GM12878 (cell line): ENCODE measurements around the gene TDO2. TPM values are rescaled to one million over a fixed set of nuclear protein-coding genes. Genes with fewer than 3 reads are reported as not detected.

Experiments used
- ATAC-seq: fragments of 200-7000 bp; cut with Tn5 transposase; 3 replicates; pipeline ENCODE4 v1.9.1; 2020; ENCODE audit warnings: mild to moderate bottlenecking, moderate library complexity
- BruUV-seq: library from RNA; stranded (reverse); fragments of 400-500 nt; replicated peaks from 2 replicates; lab custom pipeline; 2021; lab: Mats Ljungman, UMichigan
- CTCF ChIA-PET: fragments of 300-600 bp; sonication (Branson Sonifier 250); formaldehyde crosslinking; extraction: SDS; loops from one replicate; lab custom pipeline; 2021; ENCODE audit warnings: inconsistent platforms; lab: Yijun Ruan, JAX
- POLR2A ChIA-PET: fragments of 350-600 bp; formaldehyde crosslinking; extraction: SDS; loops from one replicate; lab custom pipeline; 2021; ENCODE audit warnings: inconsistent platforms; lab: Charles Lee
- RAD21 ChIA-PET: fragments of 300-600 bp; sonication (Branson Sonifier 250); formaldehyde crosslinking; loops from one replicate; lab custom pipeline; 2023; ENCODE audit warnings: antibody characterized with exemption; ENCODE audit not compliant: unreplicated experiment; lab: Charles Lee
- SMC1A ChIA-PET: fragments of 300-600 bp; sonication (Branson Sonifier 250); formaldehyde crosslinking; loops from one replicate; lab custom pipeline; 2023; ENCODE audit not compliant: unreplicated experiment, uncharacterized antibody; lab: Charles Lee
- DNase-seq: peaks from one replicate; pipeline ENCODE4 v3.0.0-alpha.2; 2011; ENCODE audit warnings: low read depth, low spot score
- FAIRE-seq: peaks from 3 replicates; lab custom pipeline; 2011; peaks lifted over from hg19 to GRCh38; lab: Jason Lieb, UNC
- H2AFZ ChIP-seq: 2 replicates; pipeline ENCODE4 v1.6.0; 2011; ENCODE audit warnings: low read depth, low read length, control low read depth; ENCODE audit not compliant: control insufficient read depth
- H3K27ac ChIP-seq: 2 replicates; pipeline ENCODE4 v1.5.1; 2011; ENCODE audit warnings: control low read depth; ENCODE audit not compliant: control insufficient read depth, insufficient read depth
- H3K27me3 ChIP-seq, 2 experiments: replicated peaks in 1 of 2; 2 replicates each; pipeline versions ENCODE4 v1.6.0 to v1.6.1; 2011; ENCODE audit warnings: low read length in 1 of 2; ENCODE audit not compliant: control insufficient read depth in 2 of 2, insufficient read depth in 2 of 2
- H3K36me3 ChIP-seq, 2 experiments: 2 replicates each; pipeline ENCODE4 v1.5.1; 2011; ENCODE audit warnings: low read length in 1 of 2; ENCODE audit not compliant: control insufficient read depth in 2 of 2, insufficient read depth in 2 of 2
- H3K4me1 ChIP-seq: 2 replicates; pipeline ENCODE4 v1.6.1; 2011; ENCODE audit warnings: mild to moderate bottlenecking, low read length, moderate library complexity, mixed read lengths; ENCODE audit not compliant: control insufficient read depth, insufficient read depth
- H3K4me2 ChIP-seq: 2 replicates; pipeline ENCODE4 v1.6.0; 2011; ENCODE audit warnings: control low read depth; ENCODE audit not compliant: control insufficient read depth, insufficient read depth
- H3K4me3 ChIP-seq: fragments of 200-600 bp; sonication (generic); 2 replicates; pipeline ENCODE4 v1.5.1; 2016
- H3K79me2 ChIP-seq: 2 replicates; pipeline ENCODE4 v1.6.0; 2011; ENCODE audit warnings: low read length; ENCODE audit not compliant: control insufficient read depth, insufficient read depth
- H3K9ac ChIP-seq: 2 replicates; pipeline ENCODE4 v1.8.0; 2011; ENCODE audit warnings: low read length, control low read depth, mixed read lengths; ENCODE audit not compliant: control insufficient read depth, insufficient read depth
- H3K9me3 ChIP-seq: replicated peaks from 3 replicates; pipeline ENCODE4 v1.5.1; 2011; ENCODE audit warnings: mild to moderate bottlenecking, low read length; ENCODE audit not compliant: control insufficient read depth, insufficient read depth
- H4K20me1 ChIP-seq: 2 replicates; pipeline ENCODE4 v1.6.0; 2011; ENCODE audit not compliant: control insufficient read depth, insufficient read depth
- BCL11A ChIP-seq: IDR thresholded peaks from 2 replicates; pipeline ENCODE4 v1.6.1; 2011; ENCODE audit warnings: low read depth, low read length
- BMI1 ChIP-seq: fragments of 450-650 bp; IDR thresholded peaks from 2 replicates; pipeline ENCODE4 v1.6.1; 2016; ENCODE audit warnings: mild to moderate bottlenecking, moderate library complexity, borderline replicate concordance
- WGBS: methylation state at CpG from one replicate; pipeline ENCODE4 v1.1.6; 2016; ENCODE audit warnings: low lambda C conversion rate; ENCODE audit not compliant: insufficient replicate concordance, insufficient coverage; ENCODE audit errors: missing lambda C conversion rate; 5-methylcytosine and 5-hydroxymethylcytosine counted together
- in situ Hi-C: fragments of 300-500 bp; cut with MboI; formaldehyde crosslinking; loops from 9 replicates; pipeline ENCODE4 v1.14.3; 2018; ENCODE audit warnings: mixed read lengths
- intact Hi-C: fragments of 100-400 bp; cut with micrococcal nuclease; formaldehyde crosslinking; loops from one replicate; pipeline ENCODE4 v1.14.2; 2022; ENCODE audit not compliant: unreplicated experiment
- polyA plus RNA-seq, 11 experiments: library from polyadenylated mRNA; depleted of rRNA in 4 of 11; unstranded in 6 of 11; stranded (reverse) in 5 of 11; fragments of >200 nt; fragmentation: Nextera tagmentation in 4 of 11; fragmentation: Illumina TruSeq in 1 of 11; extraction: Ambion mirVana in 4 of 11; extraction: Trizol in 1 of 11; gene quantifications; 1 replicate in 1 of 11; 2 replicates in 10 of 11; pipeline versions ENCODE4 v1.2.1 to v1.2.3, GENCODE V29; 2011 to 2016; ENCODE audit warnings: inconsistent platforms in 2 of 11, missing spikeins in 2 of 11, low read depth in 1 of 11
- total RNA-seq, 4 experiments: library from RNA; depleted of rRNA in 3 of 4; stranded (reverse); fragments of >200 nt in 3 of 4; fragmentation: Illumina TruSeq in 1 of 4; extraction: Trizol in 1 of 4; gene quantifications; 2 replicates each; pipeline versions ENCODE4 v1.2.1 to v1.2.3, GENCODE V29; 2013 to 2021
- TF ChIP-seq, protein P1 (sequence below): fragments of 450-650 bp; IDR thresholded peaks from 2 replicates; pipeline ENCODE4 v1.6.1; 2017; ENCODE audit warnings: borderline replicate concordance
- TF ChIP-seq, protein P2 (sequence below): fragments of 450-650 bp; IDR thresholded peaks from 2 replicates; pipeline ENCODE4 v1.6.1; 2017; ENCODE audit warnings: low read depth, mild to moderate bottlenecking, moderate library complexity

TDO2 gene
- total and polyA plus RNA-seq, 10 of the 15 experiments (the other 5 are each of a cell fraction or from before 2014, with no cell fraction given): 0.12 to 1.5 (median 0.23) TPM; not detected in 1

DNA sequence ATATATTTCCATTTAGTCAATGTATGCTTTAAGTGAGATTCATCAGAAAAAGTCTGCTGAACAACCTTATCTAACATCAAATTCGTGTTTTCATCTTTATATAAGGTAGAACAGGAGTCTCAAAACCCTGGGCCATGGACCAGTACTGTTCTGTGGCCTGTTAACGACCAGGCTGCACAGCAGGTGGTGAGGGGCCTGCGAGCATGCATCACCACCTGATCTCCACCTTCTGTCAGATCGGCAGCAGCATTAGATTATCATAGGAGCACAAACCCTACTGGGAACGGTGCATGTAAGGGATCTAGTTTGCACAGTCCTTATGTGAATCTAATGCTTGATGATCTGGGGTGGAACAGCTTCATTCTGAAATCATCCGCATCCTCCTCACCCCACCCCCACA, 47.0 kb downstream of the TDO2 start:
- DNase-seq (no peak), FAIRE-seq (no peak), ATAC-seq (no peak)
- POLR2A ChIA-PET: no interaction called here
- no peaks in the 10 kb centered on the region for H3K9me3 ChIP-seq
- H3K27me3 ChIP-seq: no peaks in the 10 kb centered on the region
- in situ Hi-C loops (loop anchor here (5.0 kb wide), 1 partner anchor 143 kb away; no protein-coding TSS in a partner anchor), intact Hi-C loops (loop anchor here (5.0 to 10.0 kb wide), 4 partner anchors 283 to 1254 kb away; partner anchors contain the start of genes GUCY1A1 and MAP9)
- WGBS: 68% methylated on average over 6 of the region's 6 CpGs
- TF ChIP-seq BCL11A (no peak), BMI1 (no peak)
- TF ChIP-seq, protein P1, sequence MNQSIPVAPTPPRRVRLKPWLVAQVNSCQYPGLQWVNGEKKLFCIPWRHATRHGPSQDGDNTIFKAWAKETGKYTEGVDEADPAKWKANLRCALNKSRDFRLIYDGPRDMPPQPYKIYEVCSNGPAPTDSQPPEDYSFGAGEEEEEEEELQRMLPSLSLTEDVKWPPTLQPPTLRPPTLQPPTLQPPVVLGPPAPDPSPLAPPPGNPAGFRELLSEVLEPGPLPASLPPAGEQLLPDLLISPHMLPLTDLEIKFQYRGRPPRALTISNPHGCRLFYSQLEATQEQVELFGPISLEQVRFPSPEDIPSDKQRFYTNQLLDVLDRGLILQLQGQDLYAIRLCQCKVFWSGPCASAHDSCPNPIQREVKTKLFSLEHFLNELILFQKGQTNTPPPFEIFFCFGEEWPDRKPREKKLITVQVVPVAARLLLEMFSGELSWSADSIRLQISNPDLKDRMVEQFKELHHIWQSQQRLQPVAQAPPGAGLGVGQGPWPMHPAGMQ: no peak
- TF ChIP-seq, protein P2, sequence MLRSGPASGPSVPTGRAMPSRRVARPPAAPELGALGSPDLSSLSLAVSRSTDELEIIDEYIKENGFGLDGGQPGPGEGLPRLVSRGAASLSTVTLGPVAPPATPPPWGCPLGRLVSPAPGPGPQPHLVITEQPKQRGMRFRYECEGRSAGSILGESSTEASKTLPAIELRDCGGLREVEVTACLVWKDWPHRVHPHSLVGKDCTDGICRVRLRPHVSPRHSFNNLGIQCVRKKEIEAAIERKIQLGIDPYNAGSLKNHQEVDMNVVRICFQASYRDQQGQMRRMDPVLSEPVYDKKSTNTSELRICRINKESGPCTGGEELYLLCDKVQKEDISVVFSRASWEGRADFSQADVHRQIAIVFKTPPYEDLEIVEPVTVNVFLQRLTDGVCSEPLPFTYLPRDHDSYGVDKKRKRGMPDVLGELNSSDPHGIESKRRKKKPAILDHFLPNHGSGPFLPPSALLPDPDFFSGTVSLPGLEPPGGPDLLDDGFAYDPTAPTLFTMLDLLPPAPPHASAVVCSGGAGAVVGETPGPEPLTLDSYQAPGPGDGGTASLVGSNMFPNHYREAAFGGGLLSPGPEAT: no peak
- CTCF ChIA-PET: interaction anchor here (0.8 to 8.5 kb wide), 4 partner anchors 131 to 422 kb away, joined by 3 to 186 read pairs (median 14); no protein-coding TSS in a partner anchor
- no peak overlapping the region for H3K4me3 ChIP-seq
- no peak overlapping the region for H3K27ac ChIP-seq
- SMC1A ChIA-PET: interaction anchor here (1.2 to 4.4 kb wide), 9 partner anchors 9 to 507 kb away, joined by 3 to 110 read pairs (median 4); no protein-coding TSS in a partner anchor
- H3K36me3 ChIP-seq: no peaks in the 10 kb centered on the region
- H3K79me2 ChIP-seq: no peaks in the 10 kb centered on the region; the same call in 1 of the 2 replicates
- no peak overlapping the region for H3K9ac ChIP-seq
- no TSS peak for BruUV-seq
- H2AFZ ChIP-seq: no peak overlapping the region
- RAD21 ChIA-PET: interaction anchor here (1.0 to 4.2 kb wide), 3 partner anchors 127 to 507 kb away, joined by 3 to 113 read pairs (median 12); no protein-coding TSS in a partner anchor
- H4K20me1 ChIP-seq: no peaks in the 10 kb centered on the region
- H3K4me1 ChIP-seq: no peaks in the 10 kb centered on the region
- H3K4me2 ChIP-seq: no peak overlapping the region
